Smooth muscle cell (in vitro differentiated cells): Measurements from ENCODE around the gene BSCL2. TPM values are rescaled to one million over a fixed set of nuclear protein-coding genes. Genes with fewer than 3 reads are reported as not detected.
"Not testable (repeated sequence)": the region's sequence is repeated elsewhere in the genome, so short reads cannot be mapped to it uniquely, and the experiment has no call there.

Experiments used
- DNase-seq: peaks from one replicate; lab custom pipeline; 2025; ENCODE audit not compliant: unreplicated experiment; lab: John Stamatoyannopoulos, UW
- H2AFZ ChIP-seq: fragments of 200-600 bp; sonication (generic); 2 replicates; pipeline ENCODE4 v1.6.0; 2016; ENCODE audit warnings: antibody characterized with exemption, low read depth, mild to moderate bottlenecking
- H3F3A ChIP-seq: fragments of 200-600 bp; sonication (generic); 2 replicates; pipeline ENCODE4 v1.6.0; 2017; ENCODE audit warnings: antibody characterized with exemption, low read depth
- H3K27ac ChIP-seq: fragments of 200-600 bp; sonication (generic); 2 replicates; pipeline ENCODE4 v1.5.1; 2016; ENCODE audit warnings: low read depth, mild to moderate bottlenecking
- H3K27me3 ChIP-seq: fragments of 200-600 bp; sonication (generic); 2 replicates; pipeline ENCODE4 v1.6.1; 2016; ENCODE audit warnings: low read depth, mild to moderate bottlenecking
- H3K36me3 ChIP-seq: fragments of 200-600 bp; sonication (generic); 2 replicates; pipeline ENCODE4 v1.5.1; 2016; ENCODE audit warnings: low read depth
- H3K4me1 ChIP-seq: fragments of 200-600 bp; sonication (generic); 2 replicates; pipeline ENCODE4 v1.5.1; 2016; ENCODE audit warnings: low read depth
- H3K4me2 ChIP-seq: fragments of 200-600 bp; sonication (generic); 2 replicates; pipeline ENCODE4 v1.6.0; 2016; ENCODE audit warnings: mild to moderate bottlenecking
- H3K4me3 ChIP-seq: fragments of 200-600 bp; sonication (generic); 2 replicates; pipeline ENCODE4 v1.5.1; 2016; ENCODE audit warnings: mild to moderate bottlenecking
- H3K79me2 ChIP-seq: fragments of 200-600 bp; sonication (generic); 2 replicates; pipeline ENCODE4 v1.6.0; 2016; ENCODE audit warnings: low read depth, mild to moderate bottlenecking
- H3K9ac ChIP-seq: fragments of 200-600 bp; sonication (generic); 2 replicates; pipeline ENCODE4 v1.6.0; 2016; ENCODE audit warnings: low read depth
- H3K9me3 ChIP-seq: fragments of 200-600 bp; sonication (generic); replicated peaks from 2 replicates; pipeline ENCODE4 v1.5.1; 2016; ENCODE audit warnings: low read depth
- H4K20me1 ChIP-seq: fragments of 200-600 bp; sonication (generic); 2 replicates; pipeline ENCODE4 v1.6.0; 2016; ENCODE audit warnings: low read depth
- CTCF ChIP-seq: fragments of 200-600 bp; sonication (generic); IDR thresholded peaks from 2 replicates; pipeline ENCODE4 v1.5.1; 2017; ENCODE audit warnings: borderline replicate concordance, mild to moderate bottlenecking, antibody characterized with exemption; ENCODE audit not compliant: insufficient read depth, poor library complexity, severe bottlenecking
- WGBS: methylation state at CpG from one replicate; pipeline ENCODE4 v1.1.7; 2016; ENCODE audit warnings: low lambda C conversion rate; 5-methylcytosine and 5-hydroxymethylcytosine counted together
- polyA plus RNA-seq: library from polyadenylated mRNA; unstranded; fragments of >200 nt; fragmentation: Nextera tagmentation; extraction: Ambion mirVana; gene quantifications from 2 replicates; pipeline ENCODE4 v1.2.1, GENCODE V29; 2016
- total RNA-seq: library from RNA; depleted of rRNA; stranded (reverse); fragments of >200 nt; gene quantifications from 2 replicates; pipeline ENCODE4 v1.2.3, GENCODE V29; 2014

Gene BSCL2
- total and polyA plus RNA-seq, 2 experiments from 2014 or later = 79.7 to 115 TPM

DNA sequence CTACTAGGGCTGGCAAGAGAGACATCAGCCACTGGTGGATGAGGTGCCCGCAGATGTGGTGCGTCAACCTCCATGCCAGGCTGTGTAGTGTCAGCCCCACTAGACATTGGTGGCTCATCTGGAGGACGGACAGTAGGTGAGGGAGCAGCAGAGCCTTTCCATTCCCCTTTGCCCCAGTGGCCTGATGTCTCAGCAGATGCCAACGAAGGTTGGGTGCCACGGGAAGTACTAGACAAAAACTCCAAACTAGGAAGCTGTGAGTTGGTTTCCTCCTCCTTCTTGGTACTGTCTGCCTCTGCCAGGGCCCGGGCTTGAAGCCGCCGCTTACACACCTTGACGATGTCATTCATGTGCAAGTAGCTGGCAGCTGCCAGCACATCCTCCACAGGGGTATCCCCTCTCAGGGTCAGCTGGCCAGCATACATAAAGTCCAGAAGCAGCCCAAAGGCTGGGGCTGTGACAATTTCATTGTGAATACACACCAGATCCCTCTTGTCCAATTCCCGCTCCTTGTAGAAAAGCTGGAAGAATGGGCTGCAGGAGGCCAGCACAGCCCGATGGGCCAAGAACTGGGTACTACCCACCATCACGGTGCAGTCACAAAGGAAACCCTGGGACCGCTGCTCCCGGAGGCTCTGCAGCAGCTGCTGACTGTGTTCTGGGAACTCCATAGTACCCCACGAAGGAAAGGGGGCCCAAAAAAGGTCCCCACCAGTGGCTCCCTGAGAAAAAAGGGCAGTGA is 45.9 kb upstream of the BSCL2 start:
- no peak for TF ChIP-seq CTCF
- Histone ChIP-seq H3K9me3 (no peaks in the 10 kb centered on the region), H3K79me2 (peaks cover 21% of the 10 kb centered on the region), H3K4me3 (peak overlapping the region; percentile 81), H3K27ac (no peak overlapping the region), H2AFZ (peak overlapping the region; percentile 97), H3K36me3 (no peaks in the 10 kb centered on the region), H3K4me1 (no peaks in the 10 kb centered on the region), H3K4me2 (peak overlapping the region; percentile 82), H3K27me3 (no peaks in the 10 kb centered on the region), H3K9ac (no peak overlapping the region), H3F3A (peaks cover 2% of the 10 kb centered on the region), H4K20me1 (no peaks in the 10 kb centered on the region)
- no peak for DNase-seq
- WGBS = 92% methylated on average over 15 of the region's 15 CpGs

- 99% methylated on average over 14 of the region's 14 CpGs for WGBS
- no peaks in the 10 kb centered on the region for H4K20me1 ChIP-seq
- H3K27me3 ChIP-seq = no peaks in the 10 kb centered on the region
- no peak for TF ChIP-seq CTCF
- no peak overlapping the region for H3K4me2 ChIP-seq
- H3K79me2 ChIP-seq = peaks cover 21% of the 10 kb centered on the region
- no peak overlapping the region for H3K4me3 ChIP-seq
- H2AFZ ChIP-seq = no peak overlapping the region
- no peak overlapping the region for H3K27ac ChIP-seq
- H3K9ac ChIP-seq = no peak overlapping the region
- no peaks in the 10 kb centered on the region for H3K9me3 ChIP-seq
- peaks cover 11% of the 10 kb centered on the region for H3F3A ChIP-seq
- no peaks in the 10 kb centered on the region for H3K4me1 ChIP-seq
- DNase-seq = no peak
- H3K36me3 ChIP-seq = no peaks in the 10 kb centered on the region
These were observed 45.1 kb upstream of the BSCL2 start for GRCh38 chr11:62752177-62752785.

GRCh38 chr11:62749931-62750330 is 42.7 kb upstream of the BSCL2 start:
- not testable (repeated sequence) for H3K9me3 ChIP-seq, H3K36me3 ChIP-seq, H3K4me3 ChIP-seq, H3K27ac ChIP-seq, H3K9ac ChIP-seq, H3K4me2 ChIP-seq, H4K20me1 ChIP-seq, H3K27me3 ChIP-seq, H3K4me1 ChIP-seq, DNase-seq, H2AFZ ChIP-seq
- Histone ChIP-seq H3F3A (peaks cover 11% of the 10 kb centered on the region), H3K79me2 (peaks cover 21% of the 10 kb centered on the region)
- 99% methylated on average over 5 of the region's 5 CpGs for WGBS

- Histone ChIP-seq H3K4me1 (no peaks in the 10 kb centered on the region), H3K27ac (no peak overlapping the region), H2AFZ (no peak overlapping the region), H3K9me3 (no peaks in the 10 kb centered on the region), H3K9ac (no peak overlapping the region), H3F3A (peaks cover 11% of the 10 kb centered on the region), H3K27me3 (no peaks in the 10 kb centered on the region), H3K4me2 (no peak overlapping the region), H3K36me3 (no peaks in the 10 kb centered on the region), H3K79me2 (peaks cover 12% of the 10 kb centered on the region), H3K4me3 (no peak overlapping the region), H4K20me1 (no peaks in the 10 kb centered on the region)
- 89% methylated on average over 9 of the region's 9 CpGs for WGBS
- no peak for DNase-seq
- no peak for TF ChIP-seq CTCF
These were observed 40.4 kb upstream of the BSCL2 start for GRCh38 chr11:62747475-62748160.
